Endothelial cell (in vitro differentiated cells): Measurements from ENCODE around the gene SAAL1. TPM values are rescaled to one million over a fixed set of nuclear protein-coding genes. Genes with fewer than 3 reads are reported as not detected.
A peak's percentile ranks its signal among the peaks of the same experiment; 100 is the strongest.

Experiments
- DNase-seq: peaks from one replicate; pipeline ENCODE4 v3.0.0; 2021; ENCODE audit warnings: low spot score
- H3K27ac Mint-ChIP-seq: one replicate; pipeline ENCODE4 v1.8.0; 2021; ENCODE audit warnings: mixed read lengths, inconsistent platforms; ENCODE audit not compliant: unreplicated experiment
- H3K27me3 Mint-ChIP-seq: one replicate; pipeline ENCODE4 v1.8.0; 2021; ENCODE audit warnings: mild to moderate bottlenecking, moderate library complexity, mixed read lengths, inconsistent platforms; ENCODE audit not compliant: unreplicated experiment
- H3K36me3 Mint-ChIP-seq: one replicate; pipeline ENCODE4 v1.8.0; 2021; ENCODE audit warnings: mild to moderate bottlenecking, low read depth, mixed read lengths, inconsistent platforms; ENCODE audit not compliant: unreplicated experiment
- H3K4me1 Mint-ChIP-seq: one replicate; pipeline ENCODE4 v1.8.0; 2021; ENCODE audit warnings: mild to moderate bottlenecking, mixed read lengths, inconsistent platforms; ENCODE audit not compliant: unreplicated experiment
- H3K4me3 Mint-ChIP-seq: one replicate; pipeline ENCODE4 v1.8.0; 2021; ENCODE audit warnings: mild to moderate bottlenecking, mixed read lengths, inconsistent platforms; ENCODE audit not compliant: unreplicated experiment
- H3K9me3 Mint-ChIP-seq: one replicate; pipeline ENCODE4 v1.8.0; 2021; ENCODE audit warnings: mixed read lengths, inconsistent platforms; ENCODE audit not compliant: unreplicated experiment
- CTCF ChIP-seq: fragments of 200-600 bp; sonication (generic); IDR thresholded peaks from one replicate; pipeline ENCODE4 v1.5.0; 2021; ENCODE audit warnings: antibody characterized with exemption; ENCODE audit not compliant: unreplicated experiment
- long read RNA-seq: library from polyadenylated mRNA; unstranded; transcript quantifications from one replicate; pipeline ENCODE4 v2.0.0, GENCODE V29; 2020; ENCODE audit not compliant: unreplicated experiment
- total RNA-seq: library from RNA; stranded (reverse); fragmentation: NEBNext Ultra II Directional; extraction: Animal tissue kit (Norgen Biotek cat#: 25700); gene quantifications from one replicate; pipeline ENCODE4 v1.2.1, GENCODE V29; 2021; ENCODE audit not compliant: unreplicated experiment

SAAL1 gene
- total RNA-seq, result 25.1 TPM
- long read RNA-seq, partial matches to known transcripts, result 0 of 10 reads
- long read RNA-seq, other reads (novel, unspliced or antisense), result 5 of 10 reads

GRCh38 chr11:18105802-18106574, at the start of gene SAAL1:
SAAL1 (minus strand) TSS chr11:18106082; CDS start chr11:18106041, 41 bp downstream.
- H3K9me3 Mint-ChIP-seq, result no peaks in the 10 kb centered on the region
- TF ChIP-seq CTCF, result peak; percentile 71
- DNase-seq, result peak; percentile 97
- H3K27ac Mint-ChIP-seq, result peak within 1 kb of the TSS; percentile 59
- H3K4me3 Mint-ChIP-seq, result peak within 1 kb of the TSS; percentile 98
- no peaks in the 10 kb centered on the region for H3K27me3 Mint-ChIP-seq
- H3K36me3 Mint-ChIP-seq, result peaks cover 8% of the 10 kb centered on the region
- peaks cover 7% of the 10 kb centered on the region for H3K4me1 Mint-ChIP-seq

GRCh38 chr11:18151581-18151980, 45.7 kb upstream of the SAAL1 start:
- H3K27ac Mint-ChIP-seq, result no peak overlapping the region
- H3K4me1 Mint-ChIP-seq, result no peaks in the 10 kb centered on the region
- peaks cover 2% of the 10 kb centered on the region for H3K27me3 Mint-ChIP-seq

GRCh38 chr11:18145837-18146236, 40.0 kb upstream of the SAAL1 start:
- H3K9me3 Mint-ChIP-seq, result no peaks in the 10 kb centered on the region
- H3K27me3 Mint-ChIP-seq, result peaks cover 2% of the 10 kb centered on the region
- DNase-seq, result no peak
- no peaks in the 10 kb centered on the region for H3K36me3 Mint-ChIP-seq
- no peak overlapping the region for H3K4me3 Mint-ChIP-seq
- no peak for TF ChIP-seq CTCF
- H3K27ac Mint-ChIP-seq, result no peak overlapping the region
- H3K4me1 Mint-ChIP-seq, result no peaks in the 10 kb centered on the region

More at GRCh38 chr11:18151581-18151980, 45.7 kb upstream of the SAAL1 start:
- no peak for TF ChIP-seq CTCF
- Mint-ChIP-seq H3K9me3 (no peaks in the 10 kb centered on the region), H3K4me3 (no peak overlapping the region), H3K36me3 (no peaks in the 10 kb centered on the region)
- no peak for DNase-seq

- Mint-ChIP-seq H3K36me3 (no peaks in the 10 kb centered on the region), H3K27ac (no peak overlapping the region), H3K9me3 (no peaks in the 10 kb centered on the region), H3K27me3 (peaks cover 2% of the 10 kb centered on the region), H3K4me3 (no peak overlapping the region), H3K4me1 (peaks cover 2% of the 10 kb centered on the region)
- DNase-seq, result no peak
- no peak for TF ChIP-seq CTCF
These were observed 39.1 kb upstream of the SAAL1 start for GRCh38 chr11:18145025-18145424.

- Mint-ChIP-seq H3K4me3 (no peak overlapping the region), H3K9me3 (no peaks in the 10 kb centered on the region), H3K4me1 (peaks cover 3% of the 10 kb centered on the region), H3K27ac (no peak overlapping the region), H3K36me3 (no peaks in the 10 kb centered on the region), H3K27me3 (no peaks in the 10 kb centered on the region)
- DNase-seq, result no peak
- TF ChIP-seq CTCF, result no peak
These were observed 38.4 kb upstream of the SAAL1 start for GRCh38 chr11:18144243-18144642.
